Activated T-cell treated with anti-CD3 and anti-CD28 coated beads, Interleukin-2, amount 50 U/mL, for 24 hours (primary cell): ENCODE results near the gene GORASP1.
A peak's percentile ranks its signal among the peaks of the same experiment; 100 is the strongest.

Experiments used
- DNase-seq: peaks from one replicate; pipeline ENCODE4 v3.0.0-alpha.2; 2020
- H3K27ac Mint-ChIP-seq: 2 replicates; pipeline ENCODE4 v1.8.0; 2020; ENCODE audit warnings: mild to moderate bottlenecking, mixed read lengths
- H3K27me3 Mint-ChIP-seq: 2 replicates; pipeline ENCODE4 v1.8.0; 2020; ENCODE audit warnings: mixed read lengths
- H3K36me3 Mint-ChIP-seq: 2 replicates; pipeline ENCODE4 v1.8.0; 2020; ENCODE audit warnings: low read depth, mixed read lengths
- H3K4me1 Mint-ChIP-seq: 2 replicates; pipeline ENCODE4 v1.8.0; 2020; ENCODE audit warnings: low read depth, mixed read lengths
- H3K4me3 Mint-ChIP-seq: 2 replicates; pipeline ENCODE4 v1.8.0; 2020; ENCODE audit warnings: mild to moderate bottlenecking, moderate library complexity, mixed read lengths
- H3K9me3 Mint-ChIP-seq: 2 replicates; pipeline ENCODE4 v1.8.0; 2020; ENCODE audit warnings: mixed read lengths

GORASP1 gene

GRCh38 chr3:39104961-39105686 is 2.3 kb downstream of the GORASP1 start:
- peaks cover 15% of the 10 kb centered on the region for H3K36me3 Mint-ChIP-seq
- H3K27me3 Mint-ChIP-seq, result no peaks in the 10 kb centered on the region
- no peak for DNase-seq
- H3K4me3 Mint-ChIP-seq, result peak overlapping the region; percentile 88
- H3K9me3 Mint-ChIP-seq, result no peaks in the 10 kb centered on the region
- H3K4me1 Mint-ChIP-seq, result peaks cover 59% of the 10 kb centered on the region
- H3K27ac Mint-ChIP-seq, result peak overlapping the region; percentile 28

- Mint-ChIP-seq H3K4me3 (no peak overlapping the region), H3K27ac (peak overlapping the region; percentile 74)
These were observed 3.5 kb downstream of the GORASP1 start for GRCh38 chr3:39103791-39104552.

GRCh38 chr3:39103324-39103693 is 4.1 kb downstream of the GORASP1 start:
- peaks cover 30% of the 10 kb centered on the region for H3K36me3 Mint-ChIP-seq
- H3K4me1 Mint-ChIP-seq, result peaks cover 50% of the 10 kb centered on the region
- no peak overlapping the region for H3K4me3 Mint-ChIP-seq
- H3K27me3 Mint-ChIP-seq, result no peaks in the 10 kb centered on the region
- DNase-seq, result no peak
- no peaks in the 10 kb centered on the region for H3K9me3 Mint-ChIP-seq
- H3K27ac Mint-ChIP-seq, result peak overlapping the region; percentile 74

More at GRCh38 chr3:39103791-39104552, 3.5 kb downstream of the GORASP1 start:
- H3K4me1 Mint-ChIP-seq, result peaks cover 57% of the 10 kb centered on the region
- peaks cover 25% of the 10 kb centered on the region for H3K36me3 Mint-ChIP-seq
- no peaks in the 10 kb centered on the region for H3K27me3 Mint-ChIP-seq
- H3K9me3 Mint-ChIP-seq, result no peaks in the 10 kb centered on the region
- DNase-seq, result no peak

- DNase-seq, result no peak
- Mint-ChIP-seq H3K4me1 (peaks cover 44% of the 10 kb centered on the region), H3K27ac (peak overlapping the region; percentile 74), H3K4me3 (no peak overlapping the region), H3K9me3 (no peaks in the 10 kb centered on the region), H3K27me3 (no peaks in the 10 kb centered on the region), H3K36me3 (peaks cover 34% of the 10 kb centered on the region)
These were observed 4.7 kb downstream of the GORASP1 start for GRCh38 chr3:39102504-39103323.

- peak overlapping the region; percentile 65 for H3K27ac Mint-ChIP-seq
- H3K27me3 Mint-ChIP-seq, result no peaks in the 10 kb centered on the region
- peaks cover 43% of the 10 kb centered on the region for H3K36me3 Mint-ChIP-seq
- H3K9me3 Mint-ChIP-seq, result no peaks in the 10 kb centered on the region
- H3K4me3 Mint-ChIP-seq, result no peak overlapping the region
- H3K4me1 Mint-ChIP-seq, result peaks cover 35% of the 10 kb centered on the region
- DNase-seq, result peak; percentile 52
These were observed 6.3 kb downstream of the GORASP1 start for GRCh38 chr3:39101022-39101689.

- no peaks in the 10 kb centered on the region for H3K9me3 Mint-ChIP-seq
- H3K27ac Mint-ChIP-seq, result no peak overlapping the region
- peaks cover 50% of the 10 kb centered on the region for H3K36me3 Mint-ChIP-seq
These were observed 6.9 kb downstream of the GORASP1 start for GRCh38 chr3:39100500-39100886.

GRCh38 chr3:39099738-39100499 is 7.5 kb downstream of the GORASP1 start:
- no peak for DNase-seq
- peaks cover 56% of the 10 kb centered on the region for H3K36me3 Mint-ChIP-seq
- no peak overlapping the region for H3K4me3 Mint-ChIP-seq
- no peaks in the 10 kb centered on the region for H3K9me3 Mint-ChIP-seq
- H3K4me1 Mint-ChIP-seq, result peaks cover 23% of the 10 kb centered on the region
- H3K27ac Mint-ChIP-seq, result peak overlapping the region; percentile 50
- H3K27me3 Mint-ChIP-seq, result no peaks in the 10 kb centered on the region

More at GRCh38 chr3:39100500-39100886, 6.9 kb downstream of the GORASP1 start:
- H3K27me3 Mint-ChIP-seq, result no peaks in the 10 kb centered on the region
- H3K4me1 Mint-ChIP-seq, result peaks cover 29% of the 10 kb centered on the region
- H3K4me3 Mint-ChIP-seq, result no peak overlapping the region
- DNase-seq, result no peak

GRCh38 chr3:39099242-39099641 is 8.2 kb downstream of the GORASP1 start:
- Mint-ChIP-seq H3K27ac (peak overlapping the region; percentile 2), H3K4me1 (peaks cover 20% of the 10 kb centered on the region), H3K9me3 (no peaks in the 10 kb centered on the region), H3K36me3 (peaks cover 63% of the 10 kb centered on the region), H3K4me3 (no peak overlapping the region), H3K27me3 (no peaks in the 10 kb centered on the region)
- DNase-seq, result no peak

- Mint-ChIP-seq H3K27me3 (no peaks in the 10 kb centered on the region), H3K9me3 (no peaks in the 10 kb centered on the region), H3K36me3 (peaks cover 70% of the 10 kb centered on the region), H3K27ac (peak overlapping the region; percentile 26), H3K4me3 (no peak overlapping the region), H3K4me1 (peaks cover 18% of the 10 kb centered on the region)
- no peak for DNase-seq
These were observed 8.9 kb downstream of the GORASP1 start for GRCh38 chr3:39098473-39099000.

- no peak for DNase-seq
- Mint-ChIP-seq H3K9me3 (no peaks in the 10 kb centered on the region), H3K4me3 (no peak overlapping the region), H3K36me3 (peaks cover 73% of the 10 kb centered on the region), H3K27ac (peak overlapping the region; percentile 59), H3K4me1 (peaks cover 11% of the 10 kb centered on the region), H3K27me3 (no peaks in the 10 kb centered on the region)
These were observed 9.5 kb downstream of the GORASP1 start for GRCh38 chr3:39097716-39098472.

GRCh38 chr3:39096775-39097174 is 10.7 kb downstream of the GORASP1 start:
- Mint-ChIP-seq H3K27ac (peak overlapping the region; percentile 65), H3K4me3 (no peak overlapping the region), H3K36me3 (peaks cover 82% of the 10 kb centered on the region), H3K4me1 (peaks cover 5% of the 10 kb centered on the region), H3K9me3 (no peaks in the 10 kb centered on the region), H3K27me3 (no peaks in the 10 kb centered on the region)
- DNase-seq, result no peak

GRCh38 chr3:39095778-39096177 is 11.6 kb downstream of the GORASP1 start:
- Mint-ChIP-seq H3K27ac (peak overlapping the region; percentile 65), H3K9me3 (no peaks in the 10 kb centered on the region), H3K27me3 (no peaks in the 10 kb centered on the region), H3K4me3 (no peak overlapping the region), H3K36me3 (peaks cover 88% of the 10 kb centered on the region), H3K4me1 (peaks cover 3% of the 10 kb centered on the region)
- DNase-seq, result no peak
